ENCODE measurements around the gene ARNT2.

Gene ARNT2

DNA sequence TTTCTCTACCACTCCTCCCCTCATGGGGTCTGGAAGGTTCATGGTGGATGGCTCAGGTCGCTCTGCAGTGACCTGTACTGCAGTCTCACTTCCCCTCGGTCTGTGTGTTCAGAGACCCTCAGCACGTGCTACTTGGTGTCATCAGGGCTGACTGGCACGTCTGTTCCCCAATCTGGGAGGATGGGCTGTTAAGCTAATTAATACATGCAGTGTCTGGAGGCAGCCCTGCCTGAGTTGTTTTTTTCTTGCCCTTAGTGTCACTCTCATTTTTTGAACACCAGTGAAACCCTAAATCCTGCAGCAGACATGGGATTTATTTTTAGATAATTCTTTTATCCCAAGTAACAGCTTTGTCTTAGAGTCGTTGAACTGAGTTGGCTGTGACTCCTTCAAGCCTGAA is 64.6 kb downstream of the ARNT2 start:
- no peak for DNase-seq

DNA sequence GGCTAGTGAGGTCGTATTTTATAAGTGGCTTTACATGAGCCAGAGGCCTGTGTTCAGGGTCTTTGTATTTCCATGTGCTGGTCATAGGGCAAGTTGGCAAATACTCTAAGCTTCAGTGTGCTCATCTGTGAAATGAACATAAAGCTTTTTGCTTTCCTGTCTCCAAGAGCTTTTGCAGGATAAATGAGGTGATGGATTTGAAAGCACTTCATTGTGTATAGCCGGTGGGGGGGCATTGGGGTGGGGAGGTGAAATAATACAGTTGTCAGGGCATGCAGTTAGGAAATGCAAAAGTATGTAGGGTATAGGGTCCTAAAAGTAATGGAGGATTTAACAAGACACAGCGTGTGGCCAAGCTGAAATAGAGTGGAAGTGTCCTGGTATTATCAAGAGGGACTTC is 67.7 kb downstream of the ARNT2 start:
- no peak for DNase-seq

- DNase-seq = no peak
These were observed 69.4 kb downstream of the ARNT2 start for GRCh38 chr15:80473286-80474223.

- DNase-seq = no peak
These were observed 70.3 kb downstream of the ARNT2 start for GRCh38 chr15:80474224-80475215.

DNA sequence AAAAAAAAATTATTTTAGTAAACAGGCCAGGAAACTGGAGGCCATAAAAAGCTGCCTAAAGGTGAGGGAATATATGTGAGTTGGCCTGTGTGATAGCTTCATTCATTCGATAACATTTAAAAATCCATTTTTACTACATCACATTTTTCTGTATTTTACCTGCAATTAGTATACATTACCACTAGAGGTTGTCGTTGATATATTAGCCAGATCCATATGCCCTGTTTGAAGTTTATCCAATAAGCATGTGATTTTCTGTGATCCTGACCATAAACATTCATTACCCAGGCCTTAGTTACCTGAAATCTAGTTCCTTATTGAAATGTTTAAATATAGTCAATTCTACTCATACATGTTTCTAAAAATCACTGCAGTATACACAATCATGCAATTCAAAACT is 71.4 kb downstream of the ARNT2 start:
- DNase-seq = no peak

- DNase-seq = no peak
These were observed 71.9 kb downstream of the ARNT2 start for GRCh38 chr15:80476036-80476435.

DNA sequence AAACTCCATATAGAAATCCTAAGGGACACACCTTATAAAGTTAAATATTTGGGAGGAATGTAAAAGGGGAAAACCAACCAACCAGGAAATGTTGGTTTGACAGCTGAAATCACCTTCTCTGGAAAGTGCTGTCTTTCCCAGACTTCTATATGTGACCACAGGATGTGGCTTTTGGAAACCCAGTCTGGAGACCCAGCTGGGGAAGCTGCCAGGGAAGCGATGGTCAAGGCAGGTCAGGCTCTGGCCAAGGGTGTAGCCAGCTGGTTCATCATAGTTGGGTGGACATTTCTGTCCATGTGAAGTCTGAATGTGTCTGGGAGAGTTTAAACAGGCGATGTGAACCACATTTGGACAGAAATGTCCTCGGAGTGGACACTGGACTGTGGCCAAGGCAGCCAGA is 73.9 kb downstream of the ARNT2 start:
- DNase-seq = no peak

GRCh38 chr15:80479191-80479590 is 75.0 kb downstream of the ARNT2 start:
- no peak for DNase-seq

- no peak for DNase-seq
These were observed 76.1 kb downstream of the ARNT2 start for GRCh38 chr15:80480171-80480811.

DNA sequence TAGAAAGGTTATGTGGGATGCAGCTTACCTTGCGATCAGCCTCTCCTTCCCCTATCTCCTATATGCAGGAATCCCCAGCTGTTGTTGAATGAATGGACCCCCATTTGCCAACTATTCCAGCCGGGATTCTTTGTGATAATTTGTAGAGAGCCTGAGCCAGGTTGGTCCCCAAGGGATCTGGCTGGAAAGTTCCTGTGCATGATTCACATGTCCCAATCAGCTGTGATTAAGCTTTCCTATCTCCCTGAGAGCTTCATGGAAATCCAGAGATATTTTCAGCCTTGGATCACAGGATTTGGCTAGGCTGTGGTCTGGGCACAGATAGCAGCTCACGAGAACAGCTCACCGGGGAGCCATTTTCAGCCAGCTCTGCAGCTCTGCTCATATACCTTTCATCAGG is 76.7 kb downstream of the ARNT2 start:
- DNase-seq = no peak

- DNase-seq = no peak
These were observed 78.5 kb downstream of the ARNT2 start for GRCh38 chr15:80482696-80483095.

GRCh38 chr15:80483725-80484161 is 79.6 kb downstream of the ARNT2 start:
- no peak for DNase-seq

DNA sequence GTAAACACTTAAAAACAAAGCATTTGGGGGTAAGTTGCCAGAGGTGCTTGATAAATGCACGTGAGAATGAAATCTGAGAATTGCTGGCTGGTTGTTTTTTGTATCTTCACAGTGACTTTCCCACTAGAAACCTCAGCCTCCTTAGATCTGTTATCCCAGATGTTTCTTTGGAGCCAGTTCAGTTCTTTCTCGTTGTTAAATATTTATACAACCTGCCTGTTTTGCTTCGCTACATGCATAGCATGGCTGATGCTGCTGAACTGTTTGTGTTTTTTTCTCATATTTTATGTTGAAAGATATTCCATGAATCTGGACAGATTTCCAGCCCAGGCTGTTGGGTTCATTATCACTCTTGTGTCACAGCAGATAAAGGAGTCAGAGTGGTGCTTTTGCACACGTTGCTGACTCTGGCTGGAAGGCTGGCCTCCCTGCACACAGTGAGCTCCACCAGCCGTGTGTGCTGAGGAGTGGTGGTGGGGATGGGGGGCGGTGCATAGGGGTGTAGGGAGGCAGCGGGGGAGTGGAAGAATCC is 80.2 kb downstream of the ARNT2 start:
- no peak for DNase-seq

- no peak for DNase-seq
These were observed 81.4 kb downstream of the ARNT2 start for GRCh38 chr15:80485370-80486164.

GRCh38 chr15:80487839-80488390 is 83.7 kb downstream of the ARNT2 start:
- DNase-seq = no peak

DNA sequence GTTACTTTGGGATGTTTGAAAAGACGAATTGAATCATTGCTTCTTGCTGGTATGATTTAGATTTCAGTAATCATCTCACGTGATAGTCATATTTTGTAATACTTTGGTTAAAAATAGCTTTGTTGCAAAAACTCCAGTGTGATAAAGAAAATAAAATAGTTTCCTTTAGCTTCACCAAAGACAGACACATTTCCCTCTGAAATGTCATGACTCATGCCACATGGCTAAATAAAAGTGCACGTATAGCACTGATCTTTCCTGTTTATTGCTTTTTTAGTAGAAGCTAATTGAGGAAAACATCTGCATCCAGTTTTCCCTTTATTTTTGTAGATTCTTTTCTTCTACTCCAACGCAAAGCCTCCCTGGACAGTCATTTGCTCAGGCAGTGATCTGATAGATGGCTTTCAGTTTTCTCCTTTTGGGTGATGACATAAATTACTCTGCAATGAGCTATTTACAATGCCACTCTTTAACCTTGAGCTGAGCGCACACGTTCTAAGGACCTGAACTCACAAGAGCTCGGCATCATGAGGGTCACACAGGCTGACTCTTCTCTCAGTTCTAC is 84.9 kb downstream of the ARNT2 start:
- DNase-seq = no peak

DNA sequence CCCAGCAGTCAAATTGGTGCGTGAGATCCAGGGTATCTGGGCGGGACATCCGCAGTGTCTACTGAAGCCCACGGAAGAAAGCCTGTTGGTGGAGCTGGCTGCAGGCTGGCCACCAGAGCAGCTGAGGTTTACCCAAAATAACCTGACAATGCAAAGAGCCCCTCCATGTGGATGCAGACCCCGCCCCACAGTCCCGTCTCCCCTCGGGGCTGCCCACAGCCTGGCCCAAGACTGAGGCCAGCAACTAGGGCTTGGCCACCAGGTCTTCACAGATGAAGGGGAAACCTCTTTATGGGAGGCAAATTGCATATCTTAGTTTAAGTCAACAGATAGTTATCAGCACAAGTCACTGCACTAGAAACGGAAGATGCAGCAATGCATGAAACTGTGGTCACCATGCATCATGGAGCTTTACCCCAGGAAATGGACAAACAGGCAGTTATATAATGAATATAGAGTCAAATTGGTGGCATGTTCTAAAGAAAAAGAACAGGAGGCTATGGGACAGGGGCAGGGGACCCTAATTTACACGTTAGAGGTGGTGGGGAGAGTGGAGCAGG is 86.3 kb downstream of the ARNT2 start:
- no peak for DNase-seq

GRCh38 chr15:80491163-80491847 is 87.1 kb downstream of the ARNT2 start:
- DNase-seq = no peak

GRCh38 chr15:80492409-80492808 is 88.2 kb downstream of the ARNT2 start:
- no peak for DNase-seq

DNA sequence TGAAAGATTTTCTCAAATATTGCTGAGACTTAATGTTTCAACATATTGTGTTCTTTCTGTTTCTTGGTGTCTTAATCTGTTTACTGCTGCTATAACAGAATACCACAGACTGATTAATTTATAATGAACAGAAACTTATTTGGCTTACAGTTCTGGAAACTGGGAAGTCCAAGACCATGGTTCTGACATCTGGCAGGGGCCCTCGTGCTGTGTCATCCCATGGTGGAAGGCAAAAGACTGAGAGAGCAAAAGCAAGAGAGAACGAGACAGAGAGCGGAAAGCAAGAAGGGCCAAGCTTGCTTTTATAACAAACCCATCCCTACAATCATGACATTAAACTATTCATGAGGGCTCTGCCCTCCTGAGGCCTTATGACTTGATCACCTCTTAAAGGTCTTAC is 88.7 kb downstream of the ARNT2 start:
- no peak for DNase-seq
